HCT116 (cell line): ENCODE results near the gene SLITRK4. TPM values are rescaled to one million over a fixed set of nuclear protein-coding genes. Genes with fewer than 3 reads are reported as not detected.

Experiments
- ATAC-seq: fragments of 200-7000 bp; cut with Tn5 transposase; 2 replicates; pipeline ENCODE4 v1.9.1; 2020; ENCODE audit warnings: mild to moderate bottlenecking, moderate library complexity
- Bru-seq: library from RNA; stranded (reverse); fragments of 400-500 nt; gene quantifications from one replicate; lab custom pipeline; 2021; lab: Mats Ljungman, UMichigan
- BruChase-seq, 2 experiments: library from RNA; stranded (reverse); fragments of 400-500 nt; gene quantifications; one replicate each; lab custom pipeline; 2021; lab: Mats Ljungman, UMichigan
- BruUV-seq: library from RNA; stranded (reverse); fragments of 400-500 nt; replicated peaks from 2 replicates; lab custom pipeline; 2021; lab: Mats Ljungman, UMichigan
- CTCF ChIA-PET: fragments of 300-600 bp; sonication (Branson Sonifier 250); formaldehyde crosslinking; loops from one replicate; lab custom pipeline; 2021; ENCODE audit warnings: antibody characterized with exemption; lab: Charles Lee
- POLR2A ChIA-PET: fragments of 300-600, 350-600 bp; sonication (Branson Sonifier 250); formaldehyde crosslinking; loops from one replicate; lab custom pipeline; 2021; ENCODE audit warnings: antibody characterized with exemption; lab: Charles Lee
- RAD21 ChIA-PET, 2 experiments: fragments of 300-600 bp; sonication (Branson Sonifier 250); formaldehyde crosslinking; loops; one replicate each; lab custom pipeline; 2023; ENCODE audit warnings: low total read pairs in 2 of 2; ENCODE audit not compliant: uncharacterized antibody in 2 of 2, unreplicated experiment in 2 of 2, low non-redundant PET in 1 of 2; lab: Charles Lee
- DNase-seq: peaks from one replicate; pipeline ENCODE4 v3.0.0-alpha.2; 2010; ENCODE audit warnings: low read depth, low spot score
- H2AFZ ChIP-seq: fragments of 200-600 bp; shearing (Covaris generic), sonication (generic); 2 replicates; pipeline ENCODE4 v1.6.1; 2017; ENCODE audit warnings: low read depth, mixed run types, mixed read lengths, antibody characterized with exemption, low read length; ENCODE audit not compliant: poor library complexity, severe bottlenecking
- H3K27ac ChIP-seq: 2 replicates; pipeline ENCODE4 v1.5.1; 2012; ENCODE audit warnings: low read depth, low read length
- H3K27me3 ChIP-seq: fragments of 200-600 bp; sonication (generic); 2 replicates; pipeline ENCODE4 v1.6.1; 2016; ENCODE audit warnings: mixed run types, low read length, mixed read lengths; ENCODE audit not compliant: insufficient read depth
- H3K36me3 ChIP-seq, 2 experiments: fragments of 200-500 bp in 1 of 2; fragments of 200-600 bp in 1 of 2; sonication (Bioruptor generic) in 1 of 2; sonication (generic) in 1 of 2; 2 replicates each; pipeline versions ENCODE4 v1.5.1 to v1.6.1; 2014 to 2016; ENCODE audit warnings: low read length in 2 of 2, inconsistent platforms in 1 of 2, mixed read lengths in 1 of 2, mixed run types in 1 of 2; ENCODE audit not compliant: insufficient read depth in 2 of 2, control insufficient read depth in 1 of 2
- H3K4me1 ChIP-seq, 2 experiments: fragments of 200-600 bp in 1 of 2; sonication (generic) in 1 of 2; 2 replicates each; pipeline versions ENCODE4 v1.5.1 to v1.6.1; 2012 to 2017; ENCODE audit warnings: low read length in 2 of 2, inconsistent platforms in 1 of 2, mild to moderate bottlenecking in 1 of 2, mixed read lengths in 1 of 2, mixed run types in 1 of 2, moderate library complexity in 1 of 2; ENCODE audit not compliant: insufficient read depth in 2 of 2, control insufficient read depth in 1 of 2
- H3K4me2 ChIP-seq: fragments of 200-600 bp; sonication (generic); 2 replicates; pipeline ENCODE4 v1.6.1; 2017; ENCODE audit warnings: mixed run types, low read length, mixed read lengths
- H3K4me3 ChIP-seq, 2 experiments: fragments of 200-600 bp in 1 of 2; sonication (generic) in 1 of 2; replicated peaks in 1 of 2; 2 replicates each; pipeline ENCODE4 v1.5.1; 2011 to 2016; ENCODE audit warnings: low read length in 2 of 2, control low read depth in 1 of 2, low read depth in 1 of 2, mild to moderate bottlenecking in 1 of 2, mixed read lengths in 1 of 2, mixed run types in 1 of 2
- H3K79me2 ChIP-seq: fragments of 200-600 bp; sonication (generic); 2 replicates; pipeline ENCODE4 v1.6.1; 2017; ENCODE audit warnings: mild to moderate bottlenecking, mixed run types, low read length, moderate library complexity, mixed read lengths; ENCODE audit not compliant: insufficient read depth
- H3K9ac ChIP-seq: fragments of 200-600 bp; sonication (generic); 2 replicates; pipeline ENCODE4 v1.6.1; 2016; ENCODE audit warnings: low read length, mixed read lengths
- H3K9me2 ChIP-seq: fragments of 200-600 bp; sonication (generic), shearing (Covaris generic); 2 replicates; pipeline ENCODE4 v1.6.1; 2017; ENCODE audit warnings: mixed run types, mild to moderate bottlenecking, moderate library complexity; ENCODE audit not compliant: insufficient read depth
- H3K9me3 ChIP-seq, 2 experiments: fragments of 200-500 bp in 1 of 2; fragments of 200-600 bp in 1 of 2; sonication (Bioruptor generic) in 1 of 2; sonication (generic) in 1 of 2; 2 replicates each; pipeline ENCODE4 v1.6.1; 2014 to 2017; ENCODE audit warnings: low read length in 2 of 2, mixed read lengths in 2 of 2, inconsistent platforms in 1 of 2, low read depth in 1 of 2, mild to moderate bottlenecking in 1 of 2, mixed run types in 1 of 2, moderate library complexity in 1 of 2; ENCODE audit not compliant: control insufficient read depth in 1 of 2, insufficient read depth in 1 of 2
- H4K20me1 ChIP-seq: fragments of 200-600 bp; sonication (generic), shearing (Covaris generic); 2 replicates; pipeline ENCODE4 v1.6.1; 2017; ENCODE audit warnings: mixed run types, mild to moderate bottlenecking, moderate library complexity; ENCODE audit not compliant: insufficient read depth
- EGR1 ChIP-seq: IDR thresholded peaks from 2 replicates; pipeline ENCODE4 v1.6.1; 2012; ENCODE audit warnings: low read depth
- EZH2 ChIP-seq: fragments of 200-600 bp; sonication (generic); IDR thresholded peaks from 2 replicates; pipeline ENCODE4 v1.6.1; 2017; ENCODE audit warnings: antibody characterized with exemption, mixed run types
- EZH2phosphoT487 ChIP-seq: fragments of 200-600 bp; IDR thresholded peaks from 2 replicates; pipeline ENCODE4 v1.6.1; 2018; ENCODE audit warnings: antibody characterized with exemption, borderline replicate concordance
- SP1 ChIP-seq: IDR thresholded peaks from 2 replicates; pipeline ENCODE4 v1.6.1; 2012; ENCODE audit warnings: low read depth
- SRF ChIP-seq: IDR thresholded peaks from 2 replicates; pipeline ENCODE4 v1.6.1; 2012; ENCODE audit warnings: low read depth
- ZFX ChIP-seq: fragments of 450-650 bp; IDR thresholded peaks from 2 replicates; pipeline ENCODE4 v1.6.1; 2017
- intact Hi-C: fragments of 100-400 bp; cut with micrococcal nuclease; formaldehyde crosslinking; loops from 2 replicates; pipeline ENCODE4 v1.10.0; 2022
- long read RNA-seq: library from polyadenylated mRNA; unstranded; transcript quantifications from one replicate; pipeline ENCODE4 v2.0.0, GENCODE V29; 2021; ENCODE audit not compliant: unreplicated experiment
- polyA plus RNA-seq: library from polyadenylated mRNA; unstranded; fragments of >200 nt; gene quantifications from 2 replicates; pipeline ENCODE4 v1.2.1, GENCODE V29; 2012; ENCODE audit warnings: missing spikeins
- total RNA-seq: library from RNA; stranded (reverse); gene quantifications from one replicate; pipeline ENCODE4 v1.2.1, GENCODE V29; 2021; ENCODE audit not compliant: unreplicated experiment
- TF ChIP-seq, protein P1 (sequence below), 3 experiments: fragments of 200-600 bp in 1 of 3; sonication (generic) in 1 of 3; IDR thresholded peaks in 2 of 3; conservative IDR thresholded peaks in 1 of 3; 2 replicates each; pipeline ENCODE4 v1.5.1; 2012 to 2017; ENCODE audit warnings: low read depth in 2 of 3, low read length in 2 of 3, antibody characterized with exemption in 1 of 3, borderline replicate concordance in 1 of 3, control low read depth in 1 of 3, mild to moderate bottlenecking in 1 of 3, mixed read lengths in 1 of 3, mixed run types in 1 of 3, moderate library complexity in 1 of 3; ENCODE audit not compliant: insufficient read depth in 1 of 3

The SLITRK4 gene
- total RNA-seq (not detected), Bru-seq, nascent RNA (not detected), BruChase-seq, experiment 1, labeled RNA remaining after a 6-hour chase (not detected), BruChase-seq, experiment 2, labeled RNA remaining after a 2-hour chase (not detected)
- polyA plus RNA-seq = not detected in 2 replicates
- long read RNA-seq = 0 reads

DNA sequence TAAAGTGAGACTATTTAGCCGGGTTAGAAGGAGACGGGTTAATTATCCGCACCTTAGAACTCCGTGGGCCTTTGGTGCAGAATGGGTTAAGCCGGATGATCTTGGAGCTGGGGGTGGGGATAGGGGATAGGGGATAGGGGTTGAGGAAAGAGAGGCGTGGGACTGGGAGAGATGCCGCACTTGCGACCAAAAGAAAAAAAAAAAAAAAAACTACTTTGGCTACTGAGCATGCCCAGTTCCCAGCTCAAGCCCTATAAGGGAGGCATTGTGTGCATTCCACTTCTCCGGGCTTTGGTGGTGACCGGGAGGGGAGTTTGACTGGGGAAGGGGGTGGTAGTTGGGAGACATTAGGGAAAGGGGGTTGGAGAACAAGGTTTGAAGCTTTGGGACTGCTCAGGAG lies at the start of gene SLITRK4:
TSS of gene SLITRK4 (minus strand) at position 187 of the 400 bp plus-strand sequence. CDS start 4,993 bp downstream, outside the sequence.
- DNase-seq = no peak
- no peak within 1 kb of the TSS for H3K4me3 ChIP-seq
- no peak within 1 kb of the TSS for H3K4me2 ChIP-seq

DNA sequence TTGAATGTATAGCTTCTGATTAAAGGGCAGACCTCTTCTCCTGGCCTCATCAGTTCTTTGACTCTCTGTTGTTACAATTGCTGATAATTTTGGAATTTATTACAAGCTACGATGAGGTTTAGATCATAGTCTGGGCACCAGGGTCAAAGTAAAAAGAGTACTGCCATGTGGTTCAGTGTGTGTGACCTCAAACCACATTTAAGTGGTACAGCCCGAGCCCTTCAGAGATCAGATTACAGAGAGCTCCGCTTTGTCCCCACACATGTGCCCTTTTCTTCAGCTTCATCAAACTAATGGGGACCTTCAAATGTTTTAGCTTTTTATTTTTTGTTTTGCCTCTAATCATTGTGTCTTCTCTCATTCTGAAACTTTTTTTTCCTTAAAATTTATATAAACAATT lies 47.6 kb upstream of the SLITRK4 start:
- ATAC-seq (no peak), DNase-seq (no peak)
- no peak overlapping the region for H3K4me2 ChIP-seq
- H3K9me2 ChIP-seq = no peaks in the 10 kb centered on the region
- intact Hi-C loops = no loop called here
- H2AFZ ChIP-seq = no peak overlapping the region
- no peaks in the 10 kb centered on the region for H3K79me2 ChIP-seq
- no peak overlapping the region for H3K9ac ChIP-seq
- H4K20me1 ChIP-seq = no peaks in the 10 kb centered on the region
- RAD21 ChIA-PET = no interaction called here
- CTCF ChIA-PET = no interaction called here
- H3K27me3 ChIP-seq = no peaks in the 10 kb centered on the region
- H3K4me3 ChIP-seq = no peak overlapping the region
- no peak overlapping the region for H3K27ac ChIP-seq
- TF ChIP-seq EGR1 (no peak), EZH2 (no peak), EZH2phosphoT487 (no peak)
- TF ChIP-seq, protein P1, sequence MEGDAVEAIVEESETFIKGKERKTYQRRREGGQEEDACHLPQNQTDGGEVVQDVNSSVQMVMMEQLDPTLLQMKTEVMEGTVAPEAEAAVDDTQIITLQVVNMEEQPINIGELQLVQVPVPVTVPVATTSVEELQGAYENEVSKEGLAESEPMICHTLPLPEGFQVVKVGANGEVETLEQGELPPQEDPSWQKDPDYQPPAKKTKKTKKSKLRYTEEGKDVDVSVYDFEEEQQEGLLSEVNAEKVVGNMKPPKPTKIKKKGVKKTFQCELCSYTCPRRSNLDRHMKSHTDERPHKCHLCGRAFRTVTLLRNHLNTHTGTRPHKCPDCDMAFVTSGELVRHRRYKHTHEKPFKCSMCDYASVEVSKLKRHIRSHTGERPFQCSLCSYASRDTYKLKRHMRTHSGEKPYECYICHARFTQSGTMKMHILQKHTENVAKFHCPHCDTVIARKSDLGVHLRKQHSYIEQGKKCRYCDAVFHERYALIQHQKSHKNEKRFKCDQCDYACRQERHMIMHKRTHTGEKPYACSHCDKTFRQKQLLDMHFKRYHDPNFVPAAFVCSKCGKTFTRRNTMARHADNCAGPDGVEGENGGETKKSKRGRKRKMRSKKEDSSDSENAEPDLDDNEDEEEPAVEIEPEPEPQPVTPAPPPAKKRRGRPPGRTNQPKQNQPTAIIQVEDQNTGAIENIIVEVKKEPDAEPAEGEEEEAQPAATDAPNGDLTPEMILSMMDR (IDR thresholded peaks at IDR 0.05 in 2 of 3, conservative IDR thresholded peaks at IDR 0.05 in 1 of 3; ENCODE audit: borderline replicate concordance in 1 of 3, insufficient read depth in 1 of 3, low read depth in 2 of 3, low read length in 2 of 3) = no peak
- no TSS peak for BruUV-seq
- H3K36me3 ChIP-seq = no peaks in the 10 kb centered on the region
- no peaks in the 10 kb centered on the region for H3K4me1 ChIP-seq
- H3K9me3 ChIP-seq = no peaks in the 10 kb centered on the region
- POLR2A ChIA-PET = no interaction called here

More for the DNA sequence above, at the start of gene SLITRK4:
- no peaks in the 10 kb centered on the region for H3K27me3 ChIP-seq
- H3K36me3 ChIP-seq = no peaks in the 10 kb centered on the region
- H3K9ac ChIP-seq = no peak within 1 kb of the TSS
- TF ChIP-seq SP1 = no peak
- no peak for TF ChIP-seq ZFX
- TF ChIP-seq SRF = no peak
- TF ChIP-seq, all 23 proteins: peak for 0
- Histone ChIP-seq H3K4me1 (no peaks in the 10 kb centered on the region), H3K9me3 (no peaks in the 10 kb centered on the region), H3K27ac (no peak within 1 kb of the TSS), H2AFZ (no peak within 1 kb of the TSS), H3K9me2 (no peaks in the 10 kb centered on the region), H4K20me1 (no peaks in the 10 kb centered on the region), H3K79me2 (no peaks in the 10 kb centered on the region)
- intact Hi-C loops = no loop called here
- RAD21 ChIA-PET = no interaction called here
- no peak for ATAC-seq
- no TSS peak for BruUV-seq
- CTCF ChIA-PET = no interaction called here
- POLR2A ChIA-PET = no interaction called here
